HCT116 (cell line): Measurements from ENCODE around the gene TMEM14B.

ENCODE experiments used
- CTCF ChIP-seq, 3 experiments: fragments of 200-600 bp in 1 of 3; sonication (generic) in 1 of 3; IDR thresholded peaks in 2 of 3; conservative IDR thresholded peaks in 1 of 3; 2 replicates each; pipeline ENCODE4 v1.5.1; 2012 to 2017; ENCODE audit warnings: low read depth in 2 of 3, low read length in 2 of 3, antibody characterized with exemption in 1 of 3, borderline replicate concordance in 1 of 3, control low read depth in 1 of 3, mild to moderate bottlenecking in 1 of 3, mixed read lengths in 1 of 3, mixed run types in 1 of 3, moderate library complexity in 1 of 3; ENCODE audit not compliant: insufficient read depth in 1 of 3
- EGR1 ChIP-seq: IDR thresholded peaks from 2 replicates; pipeline ENCODE4 v1.6.1; 2012; ENCODE audit warnings: low read depth
- EZH2 ChIP-seq: fragments of 200-600 bp; sonication (generic); IDR thresholded peaks from 2 replicates; pipeline ENCODE4 v1.6.1; 2017; ENCODE audit warnings: antibody characterized with exemption, mixed run types
- EZH2phosphoT487 ChIP-seq: fragments of 200-600 bp; IDR thresholded peaks from 2 replicates; pipeline ENCODE4 v1.6.1; 2018; ENCODE audit warnings: antibody characterized with exemption, borderline replicate concordance
- POLR2A ChIP-seq: IDR thresholded peaks from 2 replicates; pipeline ENCODE4 v1.7.0; 2011; ENCODE audit warnings: borderline replicate concordance; ENCODE audit not compliant: insufficient read depth, insufficient read length; ENCODE audit errors: extremely low read depth
- POLR2AphosphoS5 ChIP-seq: IDR thresholded peaks from 2 replicates; pipeline ENCODE4 v1.6.1; 2011; ENCODE audit warnings: mild to moderate bottlenecking, low read depth, low read length, moderate library complexity
- SIN3A ChIP-seq: IDR thresholded peaks from 2 replicates; pipeline ENCODE4 v1.6.1; 2012; ENCODE audit warnings: low read depth
- SP1 ChIP-seq: IDR thresholded peaks from 2 replicates; pipeline ENCODE4 v1.6.1; 2012; ENCODE audit warnings: low read depth
- SRF ChIP-seq: IDR thresholded peaks from 2 replicates; pipeline ENCODE4 v1.6.1; 2012; ENCODE audit warnings: low read depth
- TCF7L2 ChIP-seq: IDR thresholded peaks from 2 replicates; pipeline ENCODE4 v1.7.0; 2011; ENCODE audit warnings: borderline replicate concordance, inconsistent platforms; ENCODE audit not compliant: insufficient read depth, insufficient read length; ENCODE audit errors: extremely low read depth
- YY1 ChIP-seq: IDR thresholded peaks from 2 replicates; pipeline ENCODE4 v1.6.1; 2011; ENCODE audit warnings: low read length, low read depth, moderate library complexity, mild to moderate bottlenecking; ENCODE audit not compliant: insufficient replicate concordance; ENCODE audit errors: extremely low read depth
- ZNF274 ChIP-seq: fragments of 200-500 bp; sonication (Bioruptor generic); IDR thresholded peaks from 2 replicates; pipeline ENCODE4 v1.6.1; 2014; ENCODE audit warnings: mild to moderate bottlenecking, low read depth, low read length, inconsistent platforms

- TF ChIP-seq POLR2A (no peak), CTCF (IDR thresholded peaks at IDR 0.05 in 2 of 3, conservative IDR thresholded peaks at IDR 0.05 in 1 of 3; ENCODE audit: borderline replicate concordance in 1 of 3, insufficient read depth in 1 of 3, low read depth in 2 of 3, low read length in 2 of 3) (no peak), SIN3A (no peak), EGR1 (no peak), EZH2 (no peak), TCF7L2 (no peak), POLR2AphosphoS5 (no peak), SRF (no peak), EZH2phosphoT487 (no peak), YY1 (no peak), ZNF274 (no peak), SP1 (no peak)
These were observed 30.6 kb downstream of the TMEM14B start for GRCh38 chr6:10778230-10778629.
